ENCODE measurements around the gene ERCC4. TPM values are rescaled to one million over a fixed set of nuclear protein-coding genes. Genes with fewer than 3 reads are reported as not detected.

ERCC4 gene
- total and polyA plus RNA-seq, 2 experiments from 2014 or later, result 5.4 to 21.6 TPM

- Histone ChIP-seq H3K27me3 (ENCODE audit: insufficient read depth) (no peaks in the 10 kb centered on the region), H3K36me3 (ENCODE audit: insufficient read depth) (no peaks in the 10 kb centered on the region; the same call in 1 of the 2 replicates), H3F3A (replicated peaks; ENCODE audit: low read depth) (no peaks in the 10 kb centered on the region), H3K9me2 (ENCODE audit: insufficient read depth) (no peaks in the 10 kb centered on the region), H3K4me1 (ENCODE audit: insufficient read depth) (no peaks in the 10 kb centered on the region; the same call in 1 of the 2 replicates), H3K79me2 (replicated peaks; ENCODE audit: insufficient read depth) (no peaks in the 10 kb centered on the region), H3K4me2 (no peak overlapping the region), H3K27ac (ENCODE audit: low read depth) (no peak overlapping the region), H4K20me1 (replicated peaks; ENCODE audit: insufficient read depth) (no peaks in the 10 kb centered on the region), H2AFZ (no peak overlapping the region), H3K4me3 (no peak overlapping the region)
- Mint-ChIP-seq H3K36me3 (ENCODE audit: low read depth) (peaks cover 7% of the 10 kb centered on the region), H3K4me3 (no peak overlapping the region), H3K27me3 (ENCODE audit: insufficient read depth, low read depth, poor library complexity) (peaks cover 6% of the 10 kb centered on the region), H3K27ac (no peak overlapping the region), H3K9me3 (no peaks in the 10 kb centered on the region), H3K4me1 (peaks cover 16% of the 10 kb centered on the region)
- DNase-seq (ENCODE audit: low spot score) (no peak), ATAC-seq (no peak)
- TF ChIP-seq ZNF331 (CRISPR knock-in tag; IDR thresholded peaks at IDR 0.05; ENCODE audit: low read depth) (no peak), STAT1 (IDR thresholded peaks at IDR 0.05; ENCODE audit: unreplicated experiment) (no peak), JUNB (IDR thresholded peaks at IDR 0.05; ENCODE audit: unreplicated experiment) (no peak), ZNF462 (CRISPR knock-in tag; IDR thresholded peaks at IDR 0.05) (no peak), EZH2phosphoT487 (IDR thresholded peaks at IDR 0.05; ENCODE audit: unreplicated experiment) (no peak), CTCF (conservative IDR thresholded peaks at IDR 0.05; ENCODE audit: low read depth in 2 of 2) (no peak), NANOG (IDR thresholded peaks at IDR 0.05; ENCODE audit: borderline replicate concordance) (no peak), POLR2AphosphoS5 (IDR thresholded peaks at IDR 0.05; ENCODE audit: low read depth) (no peak), EZH2 (IDR thresholded peaks at IDR 0.05; ENCODE audit: low read depth, unreplicated experiment) (no peak), ETS1 (IDR thresholded peaks at IDR 0.05) (no peak), ZNF114 (CRISPR knock-in tag; IDR thresholded peaks at IDR 0.05) (no peak)
These were observed 33.5 kb downstream of the ERCC4 start for GRCh38 chr16:13953501-13953900.

Data from GM23338 (cell line).